SIG-M5 (cell line): ENCODE data around the gene ZNF561.
"Not testable (repeated sequence)": the region's sequence is repeated elsewhere in the genome, so short reads cannot be mapped to it uniquely, and the experiment has no call there.

Experiments used
- DNase-seq: peaks from one replicate; lab custom pipeline; 2025; lab: John Stamatoyannopoulos, UW

ZNF561 gene

GRCh38 chr19:9621156-9622037 lies at the start of gene ZNF561:
ZNF561 (minus strand) TSS chr19:9621232; CDS start chr19:9619456, 1,776 bp downstream.
- DNase-seq = peak; percentile 38

GRCh38 chr19:9668544-9668943 lies 47.5 kb upstream of the ZNF561 start:
- DNase-seq = no peak

- DNase-seq = no peak
Measured at GRCh38 chr19:9667898-9668297, 46.9 kb upstream of the ZNF561 start.

- no peak for DNase-seq
Measured at GRCh38 chr19:9658769-9659168, 37.7 kb upstream of the ZNF561 start.

DNA sequence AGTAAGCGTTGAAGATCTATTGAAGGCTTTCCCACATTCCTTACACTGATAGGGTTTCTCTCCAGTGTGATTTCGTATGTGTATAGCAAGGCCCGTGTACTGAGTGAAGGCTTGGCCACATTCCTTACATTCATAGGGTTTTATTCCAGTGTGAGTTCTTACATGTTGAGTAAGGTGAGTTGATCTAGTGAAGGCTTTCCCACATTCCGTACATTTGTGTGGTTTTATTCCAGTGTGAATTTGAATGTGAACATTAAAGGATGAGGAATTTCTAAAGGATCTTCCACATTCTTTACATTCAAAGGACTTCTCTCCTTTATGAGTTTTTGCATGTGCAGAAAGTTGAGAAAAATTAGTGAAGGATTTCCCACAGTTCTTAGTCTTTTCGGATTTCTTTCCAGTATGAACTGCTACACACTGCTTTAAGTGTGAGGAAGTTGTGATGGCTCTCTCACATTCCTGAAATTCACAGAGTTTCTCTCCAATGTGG lies 32.1 kb upstream of the ZNF561 start:
- not testable (repeated sequence) for DNase-seq

- DNase-seq = not testable (repeated sequence)
Measured at GRCh38 chr19:9651464-9651863, 30.4 kb upstream of the ZNF561 start.

GRCh38 chr19:9650345-9650744 lies 29.3 kb upstream of the ZNF561 start:
- DNase-seq = no peak

- no peak for DNase-seq
Measured at GRCh38 chr19:9645472-9645871, 24.4 kb upstream of the ZNF561 start.

- no peak for DNase-seq
Measured at GRCh38 chr19:9644472-9644871, 23.4 kb upstream of the ZNF561 start.

GRCh38 chr19:9641810-9642209 lies 20.8 kb upstream of the ZNF561 start:
- DNase-seq = no peak

GRCh38 chr19:9640956-9641355 lies 19.9 kb upstream of the ZNF561 start:
- no peak for DNase-seq

DNA sequence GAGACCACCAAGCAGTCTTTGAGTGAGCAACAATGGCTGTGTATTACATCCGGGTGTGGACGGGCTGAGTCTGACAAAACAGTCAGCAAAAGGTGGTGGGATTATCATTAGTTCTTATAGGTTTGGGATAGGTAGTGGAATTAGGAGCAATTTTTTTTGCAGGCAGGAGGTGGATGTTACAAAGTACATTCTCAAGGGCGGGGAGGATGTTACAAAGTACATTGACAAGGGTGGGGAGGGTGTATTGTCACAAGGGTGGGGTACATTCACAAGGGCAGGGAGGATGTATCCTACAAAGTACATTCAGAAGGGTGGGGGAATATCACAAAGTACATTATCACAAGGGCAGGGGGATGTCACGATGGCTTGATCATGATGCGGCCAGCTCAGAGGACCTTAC lies 15.0 kb upstream of the ZNF561 start:
- DNase-seq = no peak

GRCh38 chr19:9627856-9628255 lies 6.8 kb upstream of the ZNF561 start:
- DNase-seq = no peak

GRCh38 chr19:9622531-9622930 lies 1.5 kb upstream of the ZNF561 start:
- no peak for DNase-seq

- DNase-seq = no peak
Measured at GRCh38 chr19:9620842-9621155, 233 bp downstream of the ZNF561 start.

GRCh38 chr19:9615844-9616243 lies 5.2 kb downstream of the ZNF561 start:
- no peak for DNase-seq

DNA sequence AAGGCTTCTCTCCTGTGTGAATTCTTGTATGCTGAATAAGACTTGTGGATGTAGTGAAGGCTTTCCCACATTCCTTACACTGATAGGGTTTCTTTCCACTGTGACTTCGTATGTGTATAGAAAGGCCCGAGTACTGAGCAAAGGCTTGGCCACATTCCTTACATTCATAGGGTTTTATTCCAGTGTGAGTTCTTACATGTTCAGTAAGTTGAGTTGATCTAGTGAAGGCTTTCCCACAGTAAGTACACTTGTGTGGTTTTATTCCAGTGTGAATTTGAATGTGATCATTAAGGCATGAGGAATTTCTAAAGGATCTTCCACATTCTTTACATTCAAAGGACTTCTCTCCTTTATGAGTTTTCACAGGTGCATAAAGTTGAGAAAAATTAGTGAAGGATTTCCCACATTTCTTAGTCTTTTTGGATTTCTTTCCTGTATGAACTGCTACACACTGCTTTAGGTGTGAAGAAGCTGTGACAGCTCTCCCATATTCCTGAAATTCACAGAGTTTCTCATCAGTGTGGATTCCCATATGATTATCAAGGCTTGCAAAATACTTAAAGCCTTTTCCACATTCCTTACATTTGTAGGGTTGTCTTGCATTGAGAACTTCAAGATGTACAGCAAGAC lies 10.4 kb downstream of the ZNF561 start:
- DNase-seq = no peak

- no peak for DNase-seq
Measured at GRCh38 chr19:9608912-9609311, 12.1 kb downstream of the ZNF561 start.

DNA sequence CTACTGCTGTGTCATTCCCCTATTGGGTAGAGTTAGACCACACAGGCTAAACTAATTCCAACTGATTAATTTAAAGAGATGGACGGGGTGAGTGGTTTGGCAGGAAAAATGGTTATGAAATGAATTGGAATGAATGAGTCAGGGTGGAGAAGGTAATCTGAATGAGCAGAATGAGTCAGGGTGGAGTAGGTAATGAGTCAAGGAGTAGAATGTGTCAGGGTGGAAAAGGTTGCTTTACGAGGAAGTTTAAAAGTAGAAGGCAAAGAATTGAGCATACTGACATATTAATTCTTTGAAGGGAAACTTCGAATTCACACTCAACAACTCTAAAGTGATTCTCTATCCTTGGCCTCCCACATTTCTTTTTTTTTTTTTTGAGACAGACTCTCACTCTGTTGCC lies 24.0 kb downstream of the ZNF561 start:
- no peak for DNase-seq

DNA sequence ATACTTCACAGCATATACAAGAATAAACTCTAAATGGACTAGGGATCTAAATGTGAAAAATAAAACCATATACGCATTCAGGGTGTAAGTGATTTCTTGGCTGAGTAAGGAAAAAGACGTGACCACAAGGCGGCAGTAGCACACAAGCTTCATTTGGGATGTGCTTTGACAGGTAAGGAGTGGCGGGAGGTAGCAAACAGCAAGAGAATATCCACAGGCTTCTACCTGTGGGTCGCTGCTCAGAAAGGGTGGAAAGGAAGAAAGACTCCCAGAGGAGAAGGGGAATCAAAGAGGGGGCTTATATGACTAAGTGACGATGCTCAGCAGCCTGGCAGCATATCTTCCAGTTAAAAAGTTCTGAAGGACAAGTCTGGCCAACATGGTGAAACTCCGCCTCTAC lies 34.3 kb downstream of the ZNF561 start:
- DNase-seq = no peak

GRCh38 chr19:9584073-9584833 lies 36.8 kb downstream of the ZNF561 start, which contains the start of gene ZNF121:
ZNF121 (minus strand) TSS chr19:9584504; CDS start chr19:9568097, 16,407 bp downstream.
- no peak for DNase-seq

- not testable (repeated sequence) for DNase-seq
Measured at GRCh38 chr19:9582081-9582725, 38.8 kb downstream of the ZNF561 start.
